Measurements from ENCODE around the gene KLF4.

GRCh38 chr9:107504585-107505455 lies 15.3 kb upstream of the KLF4 start:
- TF ChIP-seq, protein P1, sequence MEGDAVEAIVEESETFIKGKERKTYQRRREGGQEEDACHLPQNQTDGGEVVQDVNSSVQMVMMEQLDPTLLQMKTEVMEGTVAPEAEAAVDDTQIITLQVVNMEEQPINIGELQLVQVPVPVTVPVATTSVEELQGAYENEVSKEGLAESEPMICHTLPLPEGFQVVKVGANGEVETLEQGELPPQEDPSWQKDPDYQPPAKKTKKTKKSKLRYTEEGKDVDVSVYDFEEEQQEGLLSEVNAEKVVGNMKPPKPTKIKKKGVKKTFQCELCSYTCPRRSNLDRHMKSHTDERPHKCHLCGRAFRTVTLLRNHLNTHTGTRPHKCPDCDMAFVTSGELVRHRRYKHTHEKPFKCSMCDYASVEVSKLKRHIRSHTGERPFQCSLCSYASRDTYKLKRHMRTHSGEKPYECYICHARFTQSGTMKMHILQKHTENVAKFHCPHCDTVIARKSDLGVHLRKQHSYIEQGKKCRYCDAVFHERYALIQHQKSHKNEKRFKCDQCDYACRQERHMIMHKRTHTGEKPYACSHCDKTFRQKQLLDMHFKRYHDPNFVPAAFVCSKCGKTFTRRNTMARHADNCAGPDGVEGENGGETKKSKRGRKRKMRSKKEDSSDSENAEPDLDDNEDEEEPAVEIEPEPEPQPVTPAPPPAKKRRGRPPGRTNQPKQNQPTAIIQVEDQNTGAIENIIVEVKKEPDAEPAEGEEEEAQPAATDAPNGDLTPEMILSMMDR (IDR thresholded peaks at IDR 0.05), result no peak
- TF ChIP-seq POLR2A (IDR thresholded peaks at IDR 0.05; ENCODE audit: low read depth), result no peak
